GM10248 (cell line): ENCODE measurements around the gene TNRC18.
"Not testable (repeated sequence)": the region's sequence is repeated elsewhere in the genome, so short reads cannot be mapped to it uniquely, and the experiment has no call there.

Experiments used
- CTCF ChIA-PET: fragments of 300-600 bp; sonication (Branson Sonifier 250); formaldehyde crosslinking; extraction: SDS; loops from one replicate; lab custom pipeline; 2021; ENCODE audit warnings: antibody characterized with exemption; lab: Yijun Ruan, JAX
- POLR2A ChIA-PET: fragments of 350-650 bp; sonication (Branson Sonifier 250); formaldehyde crosslinking; extraction: SDS; loops from one replicate; lab custom pipeline; 2020; ENCODE audit warnings: antibody characterized with exemption; lab: Yijun Ruan, JAX
- DNase-seq: peaks from one replicate; pipeline ENCODE4 v3.0.0; 2012; ENCODE audit errors: extremely low spot score
- TF ChIP-seq, protein P1 (sequence below): IDR thresholded peaks from 2 replicates; pipeline ENCODE4 v1.5.1; 2012; ENCODE audit warnings: mild to moderate bottlenecking, low read depth; ENCODE audit errors: extremely low read depth, missing control alignments, control extremely low read depth

The TNRC18 gene

GRCh38 chr7:5291301-5291700, 132.3 kb downstream of the TNRC18 start:
- TF ChIP-seq, protein P1, sequence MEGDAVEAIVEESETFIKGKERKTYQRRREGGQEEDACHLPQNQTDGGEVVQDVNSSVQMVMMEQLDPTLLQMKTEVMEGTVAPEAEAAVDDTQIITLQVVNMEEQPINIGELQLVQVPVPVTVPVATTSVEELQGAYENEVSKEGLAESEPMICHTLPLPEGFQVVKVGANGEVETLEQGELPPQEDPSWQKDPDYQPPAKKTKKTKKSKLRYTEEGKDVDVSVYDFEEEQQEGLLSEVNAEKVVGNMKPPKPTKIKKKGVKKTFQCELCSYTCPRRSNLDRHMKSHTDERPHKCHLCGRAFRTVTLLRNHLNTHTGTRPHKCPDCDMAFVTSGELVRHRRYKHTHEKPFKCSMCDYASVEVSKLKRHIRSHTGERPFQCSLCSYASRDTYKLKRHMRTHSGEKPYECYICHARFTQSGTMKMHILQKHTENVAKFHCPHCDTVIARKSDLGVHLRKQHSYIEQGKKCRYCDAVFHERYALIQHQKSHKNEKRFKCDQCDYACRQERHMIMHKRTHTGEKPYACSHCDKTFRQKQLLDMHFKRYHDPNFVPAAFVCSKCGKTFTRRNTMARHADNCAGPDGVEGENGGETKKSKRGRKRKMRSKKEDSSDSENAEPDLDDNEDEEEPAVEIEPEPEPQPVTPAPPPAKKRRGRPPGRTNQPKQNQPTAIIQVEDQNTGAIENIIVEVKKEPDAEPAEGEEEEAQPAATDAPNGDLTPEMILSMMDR, result no peak
- ChIA-PET POLR2A (no interaction called here), CTCF (no interaction called here)
- DNase-seq, result no peak

DNA sequence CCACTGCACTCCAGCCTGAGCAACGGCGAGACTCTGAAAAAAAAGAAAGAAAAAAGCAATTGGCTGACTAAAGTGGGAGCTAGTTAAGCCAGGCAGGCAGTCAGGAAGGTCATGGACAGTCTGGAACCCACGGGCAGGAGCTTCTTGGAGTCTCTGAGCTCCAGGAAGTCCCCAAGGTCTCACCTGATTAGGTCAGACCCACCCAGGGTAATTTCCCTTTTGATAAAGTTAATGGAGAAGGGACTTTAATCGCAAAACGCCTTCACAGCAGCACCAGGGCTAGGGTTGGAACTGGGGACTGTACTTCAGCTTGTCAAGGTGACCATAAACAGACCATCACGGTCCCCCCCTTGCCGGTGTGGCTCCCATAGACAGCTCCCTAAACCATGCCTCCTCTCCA, 134.3 kb downstream of the TNRC18 start:
- no peak for DNase-seq
- ChIA-PET CTCF (no interaction called here), POLR2A (interaction anchor here (0.6 kb wide), 1 partner anchor 371 kb away, joined by 3 read pairs; no protein-coding TSS in a partner anchor)
- TF ChIP-seq, protein P1, result no peak

GRCh38 chr7:5288560-5288959, 135.1 kb downstream of the TNRC18 start:
- CTCF ChIA-PET, DNase-seq, POLR2A ChIA-PET: not testable (repeated sequence)

- CTCF ChIA-PET, result no interaction called here
Observed at GRCh38 chr7:5287802-5288201, 135.8 kb downstream of the TNRC18 start.

GRCh38 chr7:5287373-5287772, 136.3 kb downstream of the TNRC18 start:
- DNase-seq, CTCF ChIA-PET, POLR2A ChIA-PET: not testable (repeated sequence)

More at GRCh38 chr7:5287802-5288201, 135.8 kb downstream of the TNRC18 start:
- POLR2A ChIA-PET, result no interaction called here
- no peak for DNase-seq
- TF ChIP-seq, protein P1, result no peak

DNA sequence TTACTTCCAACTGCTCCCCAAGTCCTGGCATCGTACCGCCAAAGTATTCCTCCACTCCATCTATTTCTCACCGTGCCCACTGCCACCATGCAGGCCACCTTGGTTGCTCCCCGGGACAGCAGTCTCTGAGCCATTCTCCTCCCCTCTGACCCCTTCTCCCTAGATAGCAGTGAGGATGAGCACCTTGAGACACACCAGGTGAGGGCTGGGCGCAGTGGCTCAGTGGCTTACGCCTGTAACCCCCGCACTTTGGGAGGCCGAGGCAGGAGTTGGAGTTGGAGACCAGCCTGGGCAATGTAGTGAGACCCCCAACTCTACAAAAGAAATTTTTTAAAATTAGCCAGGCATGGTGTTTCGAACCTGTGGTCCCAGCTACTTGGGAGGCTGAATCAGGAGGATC, 136.7 kb downstream of the TNRC18 start:
- POLR2A ChIA-PET, result no interaction called here
- DNase-seq, result no peak
- CTCF ChIA-PET, result interaction anchor here (1.5 kb wide), 1 partner anchor 85 kb away, joined by 3 read pairs; no protein-coding TSS in a partner anchor

DNA sequence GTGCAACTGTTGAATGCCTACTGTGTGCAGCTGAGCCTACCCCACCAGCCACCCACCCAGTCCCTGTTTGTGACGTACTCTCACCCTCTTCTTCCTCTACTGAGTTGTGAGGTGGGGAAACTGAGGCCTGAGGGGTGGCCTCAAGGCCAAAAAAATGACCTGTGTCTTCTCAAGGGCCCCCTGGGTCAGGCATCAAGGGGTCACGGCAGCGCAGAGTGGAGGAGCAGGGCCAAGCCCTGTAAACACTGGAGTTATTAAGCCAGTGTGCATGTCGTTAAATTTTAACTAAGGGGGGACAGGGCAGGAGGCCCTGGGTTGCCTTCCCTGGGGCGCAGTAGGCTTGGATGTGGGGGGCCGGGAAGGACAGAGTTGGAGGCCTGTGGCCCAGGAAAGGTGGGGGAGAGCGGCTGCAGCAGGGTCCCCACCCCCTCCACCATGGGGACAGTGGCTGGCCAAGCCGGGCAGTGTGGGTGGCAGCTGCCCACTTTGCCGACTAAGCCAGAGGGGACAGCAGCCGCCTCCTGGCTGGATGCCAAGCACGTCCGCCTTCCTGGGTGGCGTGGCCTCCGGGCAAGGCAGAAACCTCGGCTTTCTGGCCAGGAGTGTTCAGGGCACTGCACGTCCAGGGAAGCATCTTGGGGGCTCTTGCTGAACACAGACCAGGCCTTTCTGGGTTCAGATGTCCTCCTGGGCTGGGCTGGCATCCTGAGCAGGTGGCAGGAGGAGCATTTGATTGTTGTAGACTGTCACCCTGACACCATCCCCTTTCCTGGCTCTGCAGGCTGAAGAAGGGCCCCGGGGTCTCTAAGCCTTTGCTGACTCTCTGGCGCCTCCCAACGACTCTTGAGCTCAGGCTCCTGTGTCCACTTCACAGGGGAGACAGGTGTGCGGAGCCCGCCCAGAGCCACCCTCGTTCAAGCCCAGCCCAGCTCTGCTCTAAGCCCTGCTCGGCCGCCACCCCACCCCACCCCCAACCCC, 139.0 kb downstream of the TNRC18 start:
- peak; percentile 69 for DNase-seq
- POLR2A ChIA-PET, result no interaction called here
- CTCF ChIA-PET, result interaction anchor here (0.6 to 1.4 kb wide), 7 partner anchors 10 to 311 kb away, joined by 3 to 4 read pairs (median 4); partner anchors contain the start of gene WIPI2
- TF ChIP-seq, protein P1, result peak; percentile 57

More for the DNA sequence above, 136.7 kb downstream of the TNRC18 start:
- TF ChIP-seq, protein P1, result no peak
